H1 (cell line): ENCODE results near the gene GPS2. TPM values are rescaled to one million over a fixed set of nuclear protein-coding genes. Genes with fewer than 3 reads are reported as not detected.

Experiments used
- CTCF ChIA-PET: fragments of 300-600 bp; sonication (Branson Sonifier 250); formaldehyde crosslinking; loops from one replicate; lab custom pipeline; 2021; ENCODE audit not compliant: partially characterized antibody; lab: Charles Lee
- POLR2A ChIA-PET: fragments of 300-600 bp; sonication (Branson Sonifier 250); formaldehyde crosslinking; loops from one replicate; lab custom pipeline; 2021; ENCODE audit warnings: inconsistent platforms; ENCODE audit not compliant: partially characterized antibody; lab: Charles Lee
- DNase-seq, 2 experiments: peaks; one replicate each; pipeline versions ENCODE4 v3.0.0 to v3.0.0-alpha.2; 2010 to 2022; ENCODE audit warnings: low spot score in 2 of 2, low read depth in 1 of 2, mixed read lengths in 1 of 2
- FAIRE-seq: peaks from 2 replicates; lab custom pipeline; 2011; peaks lifted over from hg19 to GRCh38; lab: Jason Lieb, UNC
- H2AFZ ChIP-seq: 2 replicates; pipeline ENCODE4 v1.8.1; 2012; ENCODE audit warnings: low read length, inconsistent platforms
- H2AK5ac ChIP-seq: 2 replicates; pipeline ENCODE4 v1.6.1; 2013; ENCODE audit warnings: low read depth, low read length
- H2BK120ac ChIP-seq: replicated peaks from 2 replicates; pipeline ENCODE3; 2013; ENCODE audit warnings: low read depth, low read length, inconsistent platforms
- H2BK12ac ChIP-seq: 2 replicates; pipeline ENCODE4 v1.6.1; 2013; ENCODE audit warnings: low read depth, low read length
- H2BK15ac ChIP-seq: 2 replicates; pipeline ENCODE4 v1.6.1; 2013; ENCODE audit warnings: low read length
- H2BK20ac ChIP-seq: 2 replicates; pipeline ENCODE4 v1.6.1; 2013; ENCODE audit warnings: low read length
- H2BK5ac ChIP-seq: 2 replicates; pipeline ENCODE4 v1.6.1; 2013; ENCODE audit warnings: low read depth, low read length
- H3K14ac ChIP-seq: 2 replicates; pipeline ENCODE4 v1.6.1; 2013; ENCODE audit warnings: inconsistent platforms; ENCODE audit not compliant: insufficient read length
- H3K18ac ChIP-seq: 2 replicates; pipeline ENCODE4 v1.6.1; 2013; ENCODE audit warnings: low read length; ENCODE audit errors: extremely low read depth
- H3K23ac ChIP-seq: 2 replicates; pipeline ENCODE4 v1.6.1; 2013; ENCODE audit warnings: inconsistent platforms; ENCODE audit not compliant: insufficient read length
- H3K23me2 ChIP-seq: 2 replicates; pipeline ENCODE4 v1.6.1; 2013; ENCODE audit warnings: low read depth, low read length
- H3K27ac ChIP-seq: 2 replicates; pipeline ENCODE4 v1.6.1; 2011; ENCODE audit warnings: low read depth, low read length, inconsistent platforms
- H3K27me3 ChIP-seq, 4 experiments: replicated peaks in 1 of 4; 1 replicate in 1 of 4; 2 replicates in 3 of 4; pipeline versions ENCODE4 v1.6.1 to v1.8.1; 2011 to 2013; ENCODE audit warnings: low read length in 3 of 4, mild to moderate bottlenecking in 3 of 4, inconsistent platforms in 2 of 4, mixed read lengths in 2 of 4, moderate library complexity in 1 of 4; ENCODE audit not compliant: control insufficient read depth in 3 of 4, insufficient read depth in 3 of 4; ENCODE audit errors: extremely low read depth in 1 of 4
- H3K36me3 ChIP-seq, 4 experiments: 2 replicates each; pipeline versions ENCODE4 v1.6.1 to v1.8.1; 2011 to 2013; ENCODE audit warnings: mild to moderate bottlenecking in 4 of 4, low read length in 3 of 4, moderate library complexity in 2 of 4, control low read depth in 1 of 4, inconsistent platforms in 1 of 4; ENCODE audit not compliant: insufficient read depth in 4 of 4, control insufficient read depth in 2 of 4
- H3K4ac ChIP-seq: replicated peaks from 2 replicates; pipeline ENCODE3; 2013; ENCODE audit warnings: low read length, low read depth, mixed read lengths, inconsistent platforms; ENCODE audit not compliant: insufficient read length
- H3K4me1 ChIP-seq, 4 experiments: replicated peaks in 1 of 4; 1 replicate in 1 of 4; 2 replicates in 3 of 4; pipeline versions ENCODE4 v1.6.1 to v1.8.1; 2011 to 2013; ENCODE audit warnings: low read length in 3 of 4, inconsistent platforms in 2 of 4, mixed read lengths in 1 of 4; ENCODE audit not compliant: insufficient read depth in 4 of 4, control insufficient read depth in 3 of 4
- H3K4me2 ChIP-seq, 2 experiments: 2 replicates each; pipeline versions ENCODE4 v1.6.1 to v1.8.1; 2011 to 2013; ENCODE audit warnings: low read depth in 2 of 2, low read length in 2 of 2, control low read depth in 1 of 2, inconsistent platforms in 1 of 2, mild to moderate bottlenecking in 1 of 2; ENCODE audit not compliant: insufficient read depth in 1 of 2
- H3K4me3 ChIP-seq, 4 experiments: fragments of 200-600, 300-600 bp in 1 of 4; sonication (generic), shearing (Covaris generic), sonication (Bioruptor Twin) in 1 of 4; 2 replicates each; pipeline versions ENCODE4 v1.5.1 to v1.8.1; 2011 to 2016; ENCODE audit warnings: low read length in 4 of 4, low read depth in 3 of 4, control low read depth in 2 of 4, inconsistent platforms in 2 of 4, mild to moderate bottlenecking in 2 of 4, mixed read lengths in 1 of 4, moderate library complexity in 1 of 4; ENCODE audit not compliant: insufficient read depth in 2 of 4; ENCODE audit errors: extremely low read depth in 1 of 4
- H3K56ac ChIP-seq: replicated peaks from 2 replicates; pipeline ENCODE3; 2013; ENCODE audit warnings: low read depth, mild to moderate bottlenecking, mixed read lengths, low read length, inconsistent platforms; ENCODE audit not compliant: insufficient read length
- H3K79me1 ChIP-seq: 2 replicates; pipeline ENCODE4 v1.6.1; 2013; ENCODE audit warnings: low read depth, low read length, control low read depth
- H3K79me2 ChIP-seq, 2 experiments: 2 replicates each; pipeline versions ENCODE4 v1.6.1 to v1.8.1; 2012 to 2013; ENCODE audit warnings: low read length in 2 of 2, mild to moderate bottlenecking in 2 of 2, inconsistent platforms in 1 of 2; ENCODE audit not compliant: insufficient read depth in 2 of 2, control insufficient read depth in 1 of 2
- H3K9ac ChIP-seq, 4 experiments: replicated peaks in 1 of 4; 1 replicate in 1 of 4; 2 replicates in 3 of 4; pipeline versions ENCODE4 v1.6.1 to v1.8.1; 2011 to 2013; ENCODE audit warnings: low read depth in 3 of 4, low read length in 3 of 4, control low read depth in 2 of 4, mild to moderate bottlenecking in 2 of 4, moderate library complexity in 2 of 4, inconsistent platforms in 1 of 4; ENCODE audit errors: extremely low read depth in 1 of 4
- H3K9me3 ChIP-seq, 2 experiments: 2 replicates each; pipeline versions ENCODE4 v1.6.1 to v1.8.1; 2012 to 2013; ENCODE audit warnings: mild to moderate bottlenecking in 2 of 2, moderate library complexity in 2 of 2, control low read depth in 1 of 2, inconsistent platforms in 1 of 2, low read depth in 1 of 2, low read length in 1 of 2, mixed read lengths in 1 of 2; ENCODE audit not compliant: insufficient read depth in 2 of 2
- H4K20me1 ChIP-seq, 2 experiments: replicated peaks in 1 of 2; 2 replicates each; pipeline versions ENCODE3 to v1.8.1; 2011 to 2013; ENCODE audit warnings: inconsistent platforms in 2 of 2, low read length in 2 of 2, mild to moderate bottlenecking in 1 of 2; ENCODE audit not compliant: insufficient read depth in 2 of 2, control insufficient read depth in 1 of 2
- H4K5ac ChIP-seq: 2 replicates; pipeline ENCODE4 v1.6.1; 2013; ENCODE audit warnings: low read length, low read depth, mixed read lengths, inconsistent platforms; ENCODE audit not compliant: insufficient read length
- H4K8ac ChIP-seq: 2 replicates; pipeline ENCODE4 v1.8.0; 2013; ENCODE audit warnings: mild to moderate bottlenecking, moderate library complexity, low read length, inconsistent platforms; ENCODE audit not compliant: insufficient read depth; ENCODE audit errors: extremely low read depth
- H4K91ac ChIP-seq: replicated peaks from 2 replicates; pipeline ENCODE3; 2013; ENCODE audit warnings: low read length, mixed read lengths, inconsistent platforms; ENCODE audit not compliant: insufficient read length
- BACH1 ChIP-seq: IDR thresholded peaks from 2 replicates; pipeline ENCODE4 v1.6.1; 2012; ENCODE audit warnings: low read length, improper control_type of control experiment
- CEBPB ChIP-seq: IDR thresholded peaks from 2 replicates; pipeline ENCODE4 v1.6.1; 2012; ENCODE audit warnings: low read depth, low read length
- JUND ChIP-seq: IDR thresholded peaks from 2 replicates; pipeline ENCODE4 v1.6.1; 2011; ENCODE audit warnings: mild to moderate bottlenecking, improper control_type of control experiment, low read length
- KDM4A ChIP-seq: IDR thresholded peaks from one replicate; pipeline ENCODE4 v1.7.1; 2012; ENCODE audit warnings: low read depth, mild to moderate bottlenecking, moderate library complexity, low read length, inconsistent platforms; ENCODE audit not compliant: severe bottlenecking
- KDM5A ChIP-seq: fragments of 200-600 bp; IDR thresholded peaks from 2 replicates; pipeline ENCODE4 v1.7.1; 2012; ENCODE audit warnings: mild to moderate bottlenecking, low read length, inconsistent platforms, mixed read lengths
- MAFK ChIP-seq: IDR thresholded peaks from 2 replicates; pipeline ENCODE4 v1.6.1; 2012; ENCODE audit warnings: low read depth, mild to moderate bottlenecking, improper control_type of control experiment, low read length
- RAD21 ChIP-seq, 2 experiments: IDR thresholded peaks in 1 of 2; conservative IDR thresholded peaks in 1 of 2; 2 replicates each; pipeline ENCODE4 v1.6.1; 2011; ENCODE audit warnings: low read depth in 2 of 2, low read length in 2 of 2, improper control_type of control experiment in 1 of 2, inconsistent platforms in 1 of 2, mild to moderate bottlenecking in 1 of 2, moderate library complexity in 1 of 2
- SAP30 ChIP-seq: fragments of 300-600 bp; sonication (generic); IDR thresholded peaks from 2 replicates; pipeline ENCODE4 v1.7.1; 2012; ENCODE audit warnings: low read length, moderate library complexity, mild to moderate bottlenecking, inconsistent platforms; ENCODE audit not compliant: insufficient read depth, insufficient replicate concordance
- SP2 ChIP-seq: IDR thresholded peaks from 2 replicates; pipeline ENCODE4 v1.6.1; 2012; ENCODE audit warnings: mild to moderate bottlenecking, low read length, inconsistent platforms
- SRF ChIP-seq: IDR thresholded peaks from 2 replicates; pipeline ENCODE4 v1.6.1; 2011; ENCODE audit warnings: mild to moderate bottlenecking, low read depth, low read length, moderate library complexity
- TCF12 ChIP-seq: IDR thresholded peaks from 2 replicates; pipeline ENCODE4 v1.6.1; 2011; ENCODE audit warnings: low read depth, mild to moderate bottlenecking, low read length
- TEAD4 ChIP-seq: IDR thresholded peaks from 2 replicates; pipeline ENCODE4 v1.6.1; 2012; ENCODE audit warnings: low read depth, low read length, inconsistent platforms, mixed read lengths
- whole genome bisulfite sequencing, 2 experiments: shearing (Covaris generic) in 1 of 2; methylation state at CpG; one replicate each; pipeline versions ENCODE4 v1.1.6 to v1.1.7; 2013 to 2015; ENCODE audit warnings: low lambda C conversion rate in 2 of 2, mixed read lengths in 2 of 2, inconsistent platforms in 1 of 2, low coverage in 1 of 2, missing lambda C conversion rate in 1 of 2; ENCODE audit not compliant: insufficient replicate concordance in 2 of 2, insufficient coverage in 1 of 2, insufficient read length in 1 of 2; ENCODE audit errors: extremely low coverage in 1 of 2, missing lambda C conversion rate in 1 of 2; 5-methylcytosine and 5-hydroxymethylcytosine counted together
- polyA plus RNA-seq, 7 experiments: library from polyadenylated mRNA; depleted of rRNA in 3 of 7; stranded (reverse) in 5 of 7; unstranded in 2 of 7; fragments of >200 nt in 5 of 7; fragments of 200-250 nt in 2 of 7; gene quantifications; 1 replicate in 5 of 7; 2 replicates in 1 of 7; 4 replicates in 1 of 7; pipeline versions ENCODE4 v1.2.1 to v1.2.3, GENCODE V29; 2011 to 2013; ENCODE audit warnings: missing spikeins in 2 of 7, mixed read lengths in 2 of 7
- total RNA-seq: library from RNA; stranded (reverse); fragmentation: NEBNext Ultra II Directional; extraction: Animal tissue kit (Norgen Biotek cat#: 25700); gene quantifications from 2 replicates; pipeline ENCODE4 v1.2.1, GENCODE V29; 2021

GPS2 gene
- total and polyA plus RNA-seq, 2 of the 8 experiments (the other 6 are each of a cell fraction or from before 2014, with no cell fraction given): 67.0 to 152 TPM

DNA sequence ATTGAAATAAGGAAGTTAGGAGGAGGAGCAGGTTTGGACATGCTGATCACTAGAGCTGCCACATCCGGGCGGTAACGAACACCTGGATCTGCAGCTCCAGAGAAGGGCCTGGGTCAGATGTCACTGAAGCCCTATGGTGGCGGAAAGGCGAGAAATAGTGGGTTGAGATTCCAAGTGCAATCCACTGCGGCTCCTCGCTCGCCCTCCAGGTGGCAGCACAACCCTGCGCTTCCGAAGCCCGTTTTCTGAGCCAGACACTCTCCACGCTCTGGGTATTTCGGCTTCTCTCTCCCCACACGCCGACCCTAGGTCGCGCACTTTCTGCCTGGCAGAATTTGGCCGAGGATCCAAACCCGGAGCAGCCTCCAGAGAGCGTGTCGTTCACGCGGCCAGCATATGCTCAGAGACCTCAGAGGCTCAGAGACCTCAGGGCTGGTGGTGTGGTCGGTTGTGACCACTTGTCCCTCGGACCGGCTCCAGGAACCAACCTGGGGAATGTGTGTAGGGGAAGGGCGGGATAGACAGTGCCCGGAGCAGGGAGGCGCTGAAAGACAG lies 34.6 kb downstream of the GPS2 start:
- H3K79me2 ChIP-seq: no peaks in the 10 kb centered on the region
- 2% methylated on average over 29 of the region's 29 CpGs; no CpG with 5 or more reads in 1 of the 2 experiments for WGBS, 2 experiments
- FAIRE-seq: peak; percentile 97
- H2BK15ac ChIP-seq: peak overlapping the region; percentile 29; the same call in 1 of the 2 replicates
- no peak overlapping the region for H2BK120ac ChIP-seq
- peak overlapping the region; percentile 24; the same call in 1 of the 2 replicates for H2AFZ ChIP-seq
- DNase-seq: peak; percentile 87 to 97
- H3K56ac ChIP-seq: no peak overlapping the region
- H2BK5ac ChIP-seq: peak overlapping the region; percentile 18; the same call in 1 of the 2 replicates
- no peak overlapping the region for H3K4ac ChIP-seq
- peak overlapping the region; percentile 45 to 99 for H3K4me2 ChIP-seq
- H2BK12ac ChIP-seq: no peak overlapping the region
- H4K20me1 ChIP-seq: peaks cover 0 to 7% of the 10 kb centered on the region in 2 experiments
- H3K27ac ChIP-seq: no peak overlapping the region
- no peak overlapping the region for H2BK20ac ChIP-seq
- no peak overlapping the region for H4K5ac ChIP-seq
- H3K27me3 ChIP-seq: peaks cover 0 to 13% (median 7%) of the 10 kb centered on the region in 4 experiments; a peak in 6 of 7 replicates
- H3K9ac ChIP-seq: peak overlapping the region in 2 of 4 experiments; percentile 49 to 59; a peak in 4 of 7 replicates
- H3K4me3 ChIP-seq: peak overlapping the region; percentile 14 to 77 (median 61); a peak in 7 of 8 replicates
- H3K23ac ChIP-seq: no peak overlapping the region
- peaks cover 11% of the 10 kb centered on the region for H3K23me2 ChIP-seq
- H3K14ac ChIP-seq: no peak overlapping the region
- peaks cover 0 to 6% (median 0%) of the 10 kb centered on the region in 4 experiments; a peak in 2 of 8 replicates for H3K36me3 ChIP-seq
- ChIA-PET POLR2A (interaction anchor here (0.7 to 7.7 kb wide), 19 partner anchors 10 to 303 kb away, joined by 3 to 94 read pairs (median 5); partner anchors contain the start of genes ACADVL, CLDN7, DLG4 and GABARAP), CTCF (interaction anchor here (0.6 to 4.8 kb wide), 26 partner anchors 10 to 280 kb away, joined by 3 to 46 read pairs (median 4); partner anchors contain the start of genes ACAP1, CLDN7, GABARAP and GPS2)
- H3K18ac ChIP-seq: peak overlapping the region; percentile 75
- no peak overlapping the region for H2AK5ac ChIP-seq
- H3K9me3 ChIP-seq: no peaks in the 10 kb centered on the region
- H3K4me1 ChIP-seq: peaks cover 0 to 20% (median 8%) of the 10 kb centered on the region in 4 experiments; a peak in 5 of 7 replicates
- H4K8ac ChIP-seq: no peak overlapping the region
- H4K91ac ChIP-seq: no peak overlapping the region
- H3K79me1 ChIP-seq: no peaks in the 10 kb centered on the region
- TF ChIP-seq RAD21 (IDR thresholded peaks at IDR 0.05 in 1 of 2, conservative IDR thresholded peaks at IDR 0.05 in 1 of 2; ENCODE audit: low read depth in 2 of 2, low read length in 2 of 2): peak; percentile 95 to 96
- TF ChIP-seq KDM5A: no peak
- no peak for TF ChIP-seq MAFK
- no peak for TF ChIP-seq CEBPB
- TF ChIP-seq SP2: no peak
- TF ChIP-seq JUND: no peak; the same call in 1 of the 2 replicates
- TF ChIP-seq KDM4A: peak; percentile 45
- peak; percentile 80 for TF ChIP-seq BACH1
- peak; percentile 38; the same call in 1 of the 2 replicates for TF ChIP-seq TCF12
- no peak for TF ChIP-seq SAP30
- TF ChIP-seq SRF: no peak
- peak; percentile 78 for TF ChIP-seq TEAD4
